ENCODE data around the gene YJEFN3. TPM values are rescaled to one million over a fixed set of nuclear protein-coding genes. Genes with fewer than 3 reads are reported as not detected.

Gene YJEFN3
- total RNA-seq, 1 experiment from 2014 or later = 25.3 TPM

DNA sequence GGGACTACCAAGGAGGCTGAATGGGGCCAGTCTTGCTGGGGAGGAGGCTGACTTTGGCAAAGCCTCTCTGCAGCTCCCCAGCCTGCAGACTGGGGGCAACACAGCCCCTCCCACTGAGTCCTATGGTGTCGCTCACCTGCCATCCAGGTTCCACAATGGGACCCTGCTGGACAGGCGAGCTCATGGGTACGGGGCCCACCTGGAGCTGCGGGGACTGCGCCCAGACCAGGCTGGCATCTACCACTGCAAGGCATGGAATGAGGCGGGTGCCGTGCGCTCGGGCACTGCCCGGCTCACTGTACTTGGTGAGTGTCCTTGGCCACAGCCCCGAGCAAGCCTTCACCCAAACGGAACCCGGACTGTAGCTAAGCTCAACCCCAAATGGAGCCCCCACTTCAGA lies 14.4 kb downstream of the YJEFN3 start:
- POLR2A ChIA-PET = no interaction called here

More for the DNA sequence above, 14.4 kb downstream of the YJEFN3 start:
- no peak overlapping the region for H3K9ac ChIP-seq (ENCODE audit: low read length)
- no peaks in the 10 kb centered on the region for H4K20me1 ChIP-seq (ENCODE audit: insufficient read depth)
- RAD21 ChIA-PET (ENCODE audit: low non-redundant PET in 1 of 2, low total read pairs in 2 of 2, uncharacterized antibody in 2 of 2, unreplicated experiment in 2 of 2) = no interaction called here
- H3K79me2 ChIP-seq (ENCODE audit: insufficient read depth, low read length) = no peaks in the 10 kb centered on the region
- H3K4me3 ChIP-seq (replicated peaks in 1 of 2; ENCODE audit: low read depth in 1 of 2, low read length in 2 of 2) = no peak overlapping the region
- H3K9me3 ChIP-seq (ENCODE audit: control insufficient read depth in 1 of 2, insufficient read depth in 1 of 2, low read depth in 1 of 2, low read length in 2 of 2) = no peaks in the 10 kb centered on the region
- peaks cover 12 to 31% of the 10 kb centered on the region in 2 experiments for H3K4me1 ChIP-seq (ENCODE audit: control insufficient read depth in 1 of 2, insufficient read depth in 2 of 2, low read length in 2 of 2)
- H2AFZ ChIP-seq (ENCODE audit: low read depth, low read length, poor library complexity, severe bottlenecking) = no peak overlapping the region
- CTCF ChIA-PET = interaction anchor here (1.3 kb wide), 1 partner anchor 10 kb away, joined by 3 read pairs; no protein-coding TSS in a partner anchor
- BruUV-seq (replicated peaks) = no TSS peak
- no peaks in the 10 kb centered on the region for H3K27me3 ChIP-seq (ENCODE audit: insufficient read depth, low read length)
- H3K27ac ChIP-seq (ENCODE audit: low read depth, low read length) = no peak overlapping the region
- DNase-seq (ENCODE audit: low read depth, low spot score) (no peak), ATAC-seq (no peak)
- intact Hi-C loops (cut with micrococcal nuclease) = loop anchor here (10.0 kb wide), 1 partner anchor 232 kb away; no protein-coding TSS in a partner anchor
- H3K36me3 ChIP-seq (ENCODE audit: control insufficient read depth in 1 of 2, insufficient read depth in 2 of 2, low read length in 2 of 2) = no peaks in the 10 kb centered on the region
- H3K4me2 ChIP-seq (ENCODE audit: low read length) = no peak overlapping the region
- no peaks in the 10 kb centered on the region for H3K9me2 ChIP-seq (ENCODE audit: insufficient read depth)
- TF ChIP-seq ZNF274 (IDR thresholded peaks at IDR 0.05; ENCODE audit: low read depth, low read length) (no peak), SP1 (IDR thresholded peaks at IDR 0.05; ENCODE audit: low read depth) (no peak), YY1 (IDR thresholded peaks at IDR 0.05; ENCODE audit: extremely low read depth, insufficient replicate concordance, low read depth, low read length) (no peak), POLR2AphosphoS5 (IDR thresholded peaks at IDR 0.05; ENCODE audit: low read depth, low read length) (no peak), CEBPB (IDR thresholded peaks at IDR 0.05; ENCODE audit: low read depth) (no peak), ZFX (IDR thresholded peaks at IDR 0.05) (no peak), SIN3A (IDR thresholded peaks at IDR 0.05; ENCODE audit: low read depth) (no peak), TCF7L2 (IDR thresholded peaks at IDR 0.05; ENCODE audit: borderline replicate concordance, extremely low read depth, insufficient read depth, insufficient read length) (no peak), EZH2phosphoT487 (IDR thresholded peaks at IDR 0.05; ENCODE audit: borderline replicate concordance) (no peak), EGR1 (IDR thresholded peaks at IDR 0.05; ENCODE audit: low read depth) (no peak), CBX3 (IDR thresholded peaks at IDR 0.05; ENCODE audit: low read depth) (no peak), FOSL1 (IDR thresholded peaks at IDR 0.05; ENCODE audit: low read depth) (no peak), SRF (IDR thresholded peaks at IDR 0.05; ENCODE audit: low read depth) (no peak), RAD21 (IDR thresholded peaks at IDR 0.05; ENCODE audit: low read depth) (no peak), MAX (IDR thresholded peaks at IDR 0.05) (no peak)
- TF ChIP-seq, protein P1, sequence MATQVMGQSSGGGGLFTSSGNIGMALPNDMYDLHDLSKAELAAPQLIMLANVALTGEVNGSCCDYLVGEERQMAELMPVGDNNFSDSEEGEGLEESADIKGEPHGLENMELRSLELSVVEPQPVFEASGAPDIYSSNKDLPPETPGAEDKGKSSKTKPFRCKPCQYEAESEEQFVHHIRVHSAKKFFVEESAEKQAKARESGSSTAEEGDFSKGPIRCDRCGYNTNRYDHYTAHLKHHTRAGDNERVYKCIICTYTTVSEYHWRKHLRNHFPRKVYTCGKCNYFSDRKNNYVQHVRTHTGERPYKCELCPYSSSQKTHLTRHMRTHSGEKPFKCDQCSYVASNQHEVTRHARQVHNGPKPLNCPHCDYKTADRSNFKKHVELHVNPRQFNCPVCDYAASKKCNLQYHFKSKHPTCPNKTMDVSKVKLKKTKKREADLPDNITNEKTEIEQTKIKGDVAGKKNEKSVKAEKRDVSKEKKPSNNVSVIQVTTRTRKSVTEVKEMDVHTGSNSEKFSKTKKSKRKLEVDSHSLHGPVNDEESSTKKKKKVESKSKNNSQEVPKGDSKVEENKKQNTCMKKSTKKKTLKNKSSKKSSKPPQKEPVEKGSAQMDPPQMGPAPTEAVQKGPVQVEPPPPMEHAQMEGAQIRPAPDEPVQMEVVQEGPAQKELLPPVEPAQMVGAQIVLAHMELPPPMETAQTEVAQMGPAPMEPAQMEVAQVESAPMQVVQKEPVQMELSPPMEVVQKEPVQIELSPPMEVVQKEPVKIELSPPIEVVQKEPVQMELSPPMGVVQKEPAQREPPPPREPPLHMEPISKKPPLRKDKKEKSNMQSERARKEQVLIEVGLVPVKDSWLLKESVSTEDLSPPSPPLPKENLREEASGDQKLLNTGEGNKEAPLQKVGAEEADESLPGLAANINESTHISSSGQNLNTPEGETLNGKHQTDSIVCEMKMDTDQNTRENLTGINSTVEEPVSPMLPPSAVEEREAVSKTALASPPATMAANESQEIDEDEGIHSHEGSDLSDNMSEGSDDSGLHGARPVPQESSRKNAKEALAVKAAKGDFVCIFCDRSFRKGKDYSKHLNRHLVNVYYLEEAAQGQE (IDR thresholded peaks at IDR 0.05; ENCODE audit: low read depth) = no peak
- TF ChIP-seq, protein P2, sequence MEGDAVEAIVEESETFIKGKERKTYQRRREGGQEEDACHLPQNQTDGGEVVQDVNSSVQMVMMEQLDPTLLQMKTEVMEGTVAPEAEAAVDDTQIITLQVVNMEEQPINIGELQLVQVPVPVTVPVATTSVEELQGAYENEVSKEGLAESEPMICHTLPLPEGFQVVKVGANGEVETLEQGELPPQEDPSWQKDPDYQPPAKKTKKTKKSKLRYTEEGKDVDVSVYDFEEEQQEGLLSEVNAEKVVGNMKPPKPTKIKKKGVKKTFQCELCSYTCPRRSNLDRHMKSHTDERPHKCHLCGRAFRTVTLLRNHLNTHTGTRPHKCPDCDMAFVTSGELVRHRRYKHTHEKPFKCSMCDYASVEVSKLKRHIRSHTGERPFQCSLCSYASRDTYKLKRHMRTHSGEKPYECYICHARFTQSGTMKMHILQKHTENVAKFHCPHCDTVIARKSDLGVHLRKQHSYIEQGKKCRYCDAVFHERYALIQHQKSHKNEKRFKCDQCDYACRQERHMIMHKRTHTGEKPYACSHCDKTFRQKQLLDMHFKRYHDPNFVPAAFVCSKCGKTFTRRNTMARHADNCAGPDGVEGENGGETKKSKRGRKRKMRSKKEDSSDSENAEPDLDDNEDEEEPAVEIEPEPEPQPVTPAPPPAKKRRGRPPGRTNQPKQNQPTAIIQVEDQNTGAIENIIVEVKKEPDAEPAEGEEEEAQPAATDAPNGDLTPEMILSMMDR (IDR thresholded peaks at IDR 0.05 in 2 of 3, conservative IDR thresholded peaks at IDR 0.05 in 1 of 3; ENCODE audit: borderline replicate concordance in 1 of 3, insufficient read depth in 1 of 3, low read depth in 2 of 3, low read length in 2 of 3) = no peak
- TF ChIP-seq, protein P3, sequence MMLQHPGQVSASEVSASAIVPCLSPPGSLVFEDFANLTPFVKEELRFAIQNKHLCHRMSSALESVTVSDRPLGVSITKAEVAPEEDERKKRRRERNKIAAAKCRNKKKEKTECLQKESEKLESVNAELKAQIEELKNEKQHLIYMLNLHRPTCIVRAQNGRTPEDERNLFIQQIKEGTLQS (IDR thresholded peaks at IDR 0.05) = no peak
